OCI-M1 (cell line): Measurements from ENCODE around the gene CIRBP.
"Not testable (repeated sequence)": the region's sequence is repeated elsewhere in the genome, so short reads cannot be mapped to it uniquely, and the experiment has no call there.

ENCODE experiments used
- DNase-seq: peaks from one replicate; lab custom pipeline; 2025; lab: John Stamatoyannopoulos, UW

CIRBP gene

GRCh38 chr19:1244693-1245451, 24.3 kb upstream of the CIRBP start:
- DNase-seq = no peak

DNA sequence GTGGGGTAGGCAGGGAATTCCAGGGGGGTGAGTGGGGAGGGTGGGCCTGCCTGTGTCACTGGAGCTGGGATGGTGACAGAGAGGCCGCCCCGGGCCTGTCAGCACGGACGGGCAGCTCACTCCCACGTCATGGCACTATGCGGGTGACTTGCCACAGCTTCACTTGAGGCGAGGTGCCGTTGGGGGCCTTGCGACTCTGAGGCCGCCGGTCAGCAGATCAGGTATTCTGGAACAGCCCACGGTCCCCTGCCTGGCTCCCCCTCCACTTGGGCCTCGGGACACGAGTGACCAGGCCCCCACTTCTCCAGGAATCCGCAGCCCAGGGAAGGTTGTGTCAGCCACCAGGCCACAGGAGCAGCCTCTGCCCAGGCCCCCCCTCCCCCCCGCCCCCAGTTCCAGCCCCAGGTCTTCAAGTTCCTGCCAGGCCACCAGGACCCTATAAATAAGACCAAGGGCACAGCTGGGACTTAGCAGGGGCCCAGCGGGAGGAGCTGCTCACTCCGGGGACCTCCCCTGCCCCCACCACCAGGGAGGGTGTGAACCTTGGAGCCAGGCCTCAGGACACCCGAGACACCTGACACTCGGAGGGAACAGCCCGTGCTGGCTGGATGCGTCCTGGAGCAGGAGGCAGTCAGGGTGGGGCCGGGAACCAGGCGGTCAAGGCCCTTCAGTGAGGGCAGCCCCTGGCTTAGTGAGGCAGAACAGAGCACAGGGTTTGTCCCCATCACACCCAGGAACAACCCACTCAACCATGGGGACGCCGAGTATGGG, 23.5 kb upstream of the CIRBP start:
- DNase-seq = no peak

DNA sequence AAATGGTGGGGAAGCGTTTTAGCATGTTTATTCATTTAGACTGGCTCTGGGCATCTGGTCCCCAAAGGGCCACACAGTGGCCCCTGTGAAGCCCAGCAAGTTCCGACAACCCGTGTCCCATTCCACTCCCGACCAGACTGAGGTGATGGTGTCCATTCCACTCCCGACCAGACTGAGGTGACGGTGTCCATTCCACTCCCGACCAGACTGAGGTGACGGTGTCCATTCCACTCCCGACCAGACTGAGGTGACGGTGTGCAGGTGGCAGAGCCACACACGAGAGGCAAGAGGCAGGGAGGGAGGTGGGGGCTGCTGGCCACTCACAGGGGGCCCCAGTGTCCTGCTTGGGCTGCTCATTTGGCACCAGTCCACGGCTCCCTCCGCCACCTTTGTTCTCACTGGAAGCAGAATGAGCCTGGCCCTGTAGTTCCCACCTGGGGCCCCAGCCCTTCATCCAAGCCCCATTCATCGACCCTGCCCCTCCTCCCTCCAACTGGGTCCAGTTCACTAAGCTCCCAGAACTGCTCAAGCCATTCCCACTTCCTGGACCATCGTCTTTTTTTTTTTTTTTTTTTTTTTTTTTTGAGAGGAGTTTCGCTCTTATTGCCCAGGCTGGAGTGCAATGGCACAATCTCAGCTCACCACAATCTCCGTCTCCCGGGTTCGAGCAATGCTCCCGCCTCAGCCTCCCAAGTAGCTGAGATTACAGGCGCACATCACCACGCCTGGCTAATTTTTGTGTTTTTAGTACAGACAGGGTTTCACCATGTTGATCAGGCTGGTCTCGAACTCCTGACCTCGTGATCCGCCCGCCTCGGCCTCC, 22.7 kb upstream of the CIRBP start:
- DNase-seq = not testable (repeated sequence)

- no peak for DNase-seq
Measured at GRCh38 chr19:1247748-1248138, 21.4 kb upstream of the CIRBP start.

GRCh38 chr19:1248139-1248785, 20.9 kb upstream of the CIRBP start, which contains the start of gene MIDN:
MIDN (plus strand) TSS chr19:1248583; CDS start chr19:1250297, 1,714 bp downstream.
- peak; percentile 79 for DNase-seq

GRCh38 chr19:1248786-1249297, 20.3 kb upstream of the CIRBP start:
- DNase-seq = peak; percentile 79

DNA sequence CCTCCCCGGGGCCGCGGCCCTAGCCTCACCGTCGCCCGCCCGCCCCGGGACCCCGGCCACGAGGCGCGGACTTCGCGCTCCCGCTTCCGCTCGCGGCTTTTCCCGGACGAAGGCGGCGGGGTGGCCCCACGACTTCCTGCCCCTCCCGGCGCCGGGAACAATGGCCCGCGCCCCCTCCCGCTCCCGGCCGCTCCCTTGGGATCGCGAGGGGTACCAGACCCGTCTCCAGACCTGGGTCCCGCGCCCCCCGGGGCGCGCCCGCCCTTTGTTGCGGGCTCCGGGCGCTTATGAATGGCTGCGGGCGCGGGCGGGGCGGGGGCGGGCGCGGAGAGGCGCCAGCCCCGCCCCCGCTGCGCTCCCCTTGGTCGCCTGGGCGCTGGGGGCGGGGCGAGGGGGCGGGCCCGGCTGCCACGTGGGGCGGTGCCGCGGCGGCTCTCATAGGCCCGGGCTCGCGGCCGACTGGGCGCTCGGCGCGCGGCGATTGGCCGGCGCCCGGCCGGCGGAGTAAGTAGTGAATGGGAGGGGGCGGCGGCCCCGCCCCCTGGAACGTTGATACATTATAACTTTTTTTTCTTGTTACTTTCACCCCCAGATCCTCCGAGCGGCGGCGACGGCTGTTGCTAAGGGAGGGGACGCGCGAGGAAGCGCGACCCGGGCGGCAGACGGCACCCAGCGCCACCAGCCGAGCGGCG, 19.7 kb upstream of the CIRBP start:
- peak; percentile 94 for DNase-seq

GRCh38 chr19:1249990-1250436, 19.1 kb upstream of the CIRBP start:
- DNase-seq = no peak

DNA sequence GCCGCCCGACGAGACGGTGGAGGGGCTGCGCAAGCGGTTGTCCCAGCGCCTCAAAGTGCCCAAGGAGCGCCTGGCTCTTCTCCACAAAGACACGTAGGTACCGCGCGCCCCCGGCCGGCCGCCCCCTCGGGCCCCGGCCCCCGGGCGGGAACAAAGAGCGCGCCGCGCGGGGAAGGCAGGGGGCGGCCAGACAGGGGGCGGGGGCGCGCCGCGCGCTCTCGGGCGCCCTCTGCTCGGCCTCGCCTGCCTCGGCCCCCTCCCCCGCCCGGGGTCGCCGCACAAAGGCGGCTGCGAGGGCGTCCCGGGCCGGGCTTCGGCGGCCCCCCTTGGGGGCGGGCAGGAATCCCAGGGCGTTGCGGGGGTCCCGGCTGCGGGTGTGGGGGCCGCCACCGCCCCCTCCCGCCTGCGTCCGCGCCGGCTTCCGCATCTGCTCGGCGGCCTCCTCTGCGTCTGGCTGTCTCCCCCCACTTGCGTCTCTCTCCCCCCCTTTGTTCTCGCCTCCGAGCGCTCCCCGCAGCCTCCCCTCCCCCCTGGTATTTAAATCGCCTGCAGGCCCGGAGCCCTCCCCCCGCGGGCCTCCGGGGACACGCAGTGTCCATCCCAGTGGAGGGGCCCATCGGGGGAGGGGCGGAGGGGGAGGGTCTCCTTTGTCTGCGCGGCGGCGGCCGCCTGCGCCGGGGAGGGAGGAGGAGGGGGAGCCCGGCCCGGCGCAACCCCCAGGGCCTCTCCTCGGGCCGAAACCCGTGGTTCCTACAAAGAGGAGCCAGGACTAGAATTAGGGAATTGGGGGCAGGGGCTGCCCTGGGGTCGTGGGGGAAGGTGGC, 18.5 kb upstream of the CIRBP start:
- DNase-seq = peak; percentile 65

GRCh38 chr19:1251330-1252220, 17.6 kb upstream of the CIRBP start:
- DNase-seq = peak; percentile 76

- peak; percentile 64 for DNase-seq
Measured at GRCh38 chr19:1252221-1252820, 16.8 kb upstream of the CIRBP start.

DNA sequence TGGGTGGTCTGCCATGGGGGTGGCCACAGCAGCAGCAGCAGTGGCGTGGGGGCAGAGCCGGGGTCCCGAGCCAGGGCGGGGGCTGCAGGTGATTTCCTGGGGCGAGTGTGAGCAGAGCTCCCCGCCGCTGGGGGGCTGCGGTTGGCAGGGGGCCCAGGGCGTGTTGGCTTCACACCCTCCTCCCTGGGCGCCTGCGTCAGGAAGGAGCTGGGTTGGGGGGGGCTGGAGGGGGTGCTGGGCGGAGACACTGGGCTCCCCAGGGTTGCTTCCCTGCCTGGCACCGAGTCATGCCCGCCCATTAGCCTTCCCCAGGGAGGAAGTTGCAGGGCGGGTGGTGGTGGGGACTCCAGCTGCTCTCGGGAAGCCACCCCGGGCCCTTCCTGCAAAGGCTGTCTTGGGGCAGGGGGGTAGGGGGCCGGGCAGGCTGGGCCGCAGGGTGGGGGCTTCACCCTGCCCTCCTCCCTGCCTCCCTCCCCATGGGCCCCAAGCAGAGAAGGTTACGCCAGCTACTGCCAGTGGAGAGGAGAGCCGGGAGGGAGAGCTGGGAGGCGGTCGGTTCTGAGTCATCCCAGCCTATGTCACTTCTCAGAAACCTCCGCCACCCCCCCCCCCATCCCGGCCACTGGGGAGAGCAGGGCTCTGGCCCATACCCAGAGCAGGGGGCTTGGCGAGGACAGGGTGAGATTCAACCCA, 16.2 kb upstream of the CIRBP start:
- peak; percentile 87 for DNase-seq

- DNase-seq = peak; percentile 87
Measured at GRCh38 chr19:1253514-1254080, 15.5 kb upstream of the CIRBP start.

GRCh38 chr19:1254081-1254527, 15.0 kb upstream of the CIRBP start:
- DNase-seq = no peak

DNA sequence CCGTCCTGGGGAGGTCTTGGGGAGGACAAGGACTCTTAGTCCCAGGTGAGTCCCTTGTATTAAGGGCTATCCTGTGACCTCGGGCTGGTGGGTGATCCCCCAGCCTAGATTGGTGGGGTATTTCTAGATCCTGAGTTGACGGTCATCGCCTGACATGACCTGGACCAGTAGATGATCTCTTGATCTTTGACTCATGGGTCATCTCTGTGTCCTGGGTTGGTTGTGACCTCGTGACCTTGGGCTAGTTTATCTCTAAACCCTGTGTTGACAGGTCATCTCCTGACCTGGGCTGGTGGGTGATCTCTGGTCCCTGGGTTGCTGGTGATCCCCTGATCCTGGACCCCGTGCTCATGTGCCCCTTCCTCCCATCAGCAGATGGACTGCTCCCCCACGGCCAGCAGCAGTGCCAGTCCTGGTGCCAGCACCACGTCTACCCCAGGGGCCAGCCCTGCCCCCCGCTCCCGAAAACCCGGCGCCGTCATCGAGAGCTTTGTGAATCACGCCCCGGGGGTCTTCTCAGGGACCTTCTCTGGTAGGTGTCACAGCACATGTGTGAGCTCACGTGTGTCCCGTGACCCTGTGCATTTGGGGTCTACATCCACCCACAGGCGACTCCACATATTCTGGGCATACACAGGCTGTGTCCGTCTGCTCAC, 14.5 kb upstream of the CIRBP start:
- DNase-seq = no peak

- DNase-seq = no peak
Measured at GRCh38 chr19:1255186-1256161, 13.7 kb upstream of the CIRBP start.
